B cell (primary cell): Measurements from ENCODE around the gene BUB1. TPM values are rescaled to one million over a fixed set of nuclear protein-coding genes. Genes with fewer than 3 reads are reported as not detected.

Source experiments
- ATAC-seq: fragments of 200-7000 bp; cut with Tn5 transposase; one replicate; pipeline ENCODE4 v1.10.0; 2021; ENCODE audit warnings: low read depth, mild to moderate bottlenecking, moderate number of reproducible peaks, moderate library complexity
- CTCF ChIA-PET: fragments of 350-600 bp; sonication (Branson Sonifier 250); formaldehyde crosslinking; loops from one replicate; lab custom pipeline; 2021; ENCODE audit warnings: antibody characterized with exemption, inconsistent platforms; lab: Charles Lee
- POLR2A ChIA-PET: fragments of 350-600 bp; sonication (Branson Sonifier 250); formaldehyde crosslinking; loops from one replicate; lab custom pipeline; 2021; ENCODE audit warnings: antibody characterized with exemption; lab: Charles Lee
- DNase-seq: peaks from one replicate; pipeline ENCODE4 v3.0.0; 2013
- H2AFZ ChIP-seq: 2 replicates; pipeline ENCODE4 v1.6.1; 2012; ENCODE audit warnings: mild to moderate bottlenecking, low read depth, low read length; ENCODE audit not compliant: insufficient read depth, poor library complexity, severe bottlenecking
- H3K27ac ChIP-seq, 2 donors: 1 replicate in 1 of 2; 2 replicates in 1 of 2; pipeline ENCODE4 v1.5.1; 2012 to 2013; ENCODE audit warnings: low read length in 2 of 2, mild to moderate bottlenecking in 2 of 2, moderate library complexity in 1 of 2
- H3K27me3 ChIP-seq, 4 experiments: fragments of 200-600 bp in 1 of 4; sonication (generic) in 1 of 4; replicated peaks in 1 of 4; 1 replicate in 2 of 4; 2 replicates in 2 of 4; pipeline versions ENCODE4 v1.6.1 to v1.7.0; 2013 to 2016; ENCODE audit warnings: low read length in 3 of 4, mild to moderate bottlenecking in 2 of 4, mixed read lengths in 1 of 4, moderate library complexity in 1 of 4; ENCODE audit not compliant: insufficient read depth in 4 of 4, control insufficient read depth in 3 of 4; ENCODE audit errors: control extremely low read depth in 1 of 4
- H3K36me3 ChIP-seq, 2 experiments: replicated peaks in 1 of 2; 1 replicate in 1 of 2; 2 replicates in 1 of 2; pipeline versions ENCODE4 v1.6.1 to v1.7.1; 2013; ENCODE audit warnings: low read length in 1 of 2; ENCODE audit not compliant: insufficient read depth in 2 of 2, control insufficient read depth in 1 of 2; ENCODE audit errors: control extremely low read depth in 1 of 2, extremely low read depth in 1 of 2
- H3K4me1 ChIP-seq, 2 donors: fragments of 200-600 bp in 1 of 2; sonication (generic) in 1 of 2; 1 replicate in 1 of 2; 2 replicates in 1 of 2; pipeline versions ENCODE4 v1.5.1 to v1.6.1; 2013 to 2017; ENCODE audit warnings: low read length in 2 of 2; ENCODE audit not compliant: control insufficient read depth in 2 of 2, insufficient read depth in 2 of 2
- H3K4me2 ChIP-seq: replicated peaks from 2 replicates; pipeline ENCODE3; 2012; ENCODE audit warnings: mild to moderate bottlenecking, low read depth, low read length; ENCODE audit not compliant: poor library complexity, severe bottlenecking
- H3K4me3 ChIP-seq, 5 experiments: fragments of 200-600 bp in 1 of 5; sonication (generic) in 1 of 5; 1 replicate in 3 of 5; 2 replicates in 2 of 5; pipeline versions ENCODE4 v1.5.1 to v1.7.0; 2011 to 2016; ENCODE audit warnings: low read length in 4 of 5, mild to moderate bottlenecking in 4 of 5, low read depth in 2 of 5, control low read depth in 1 of 5, moderate library complexity in 1 of 5; ENCODE audit not compliant: insufficient read depth in 1 of 5; ENCODE audit errors: control extremely low read depth in 1 of 5, extremely low read depth in 1 of 5
- H3K79me2 ChIP-seq: fragments of 200-600 bp; sonication (generic); one replicate; pipeline ENCODE4 v1.6.0; 2016; ENCODE audit warnings: low read length; ENCODE audit not compliant: control insufficient read depth, insufficient read depth
- H3K9ac ChIP-seq: fragments of 200-600 bp; sonication (generic); 2 replicates; pipeline ENCODE4 v1.6.1; 2017; ENCODE audit warnings: mild to moderate bottlenecking, low read length, moderate library complexity
- H3K9me3 ChIP-seq, 3 donors: one replicate each; pipeline versions ENCODE4 v1.6.1 to v1.7.1; 2013; ENCODE audit warnings: low read length in 2 of 3; ENCODE audit not compliant: control insufficient read depth in 2 of 3, insufficient read depth in 1 of 3; ENCODE audit errors: control extremely low read depth in 1 of 3
- H4K20me1 ChIP-seq: 2 replicates; pipeline ENCODE4 v1.6.0; 2012; ENCODE audit warnings: mild to moderate bottlenecking, low read length; ENCODE audit not compliant: insufficient read depth, control insufficient read depth, poor library complexity, severe bottlenecking
- H3K27ac Mint-ChIP-seq: one replicate; pipeline ENCODE4 v1.8.0; 2021; ENCODE audit warnings: mixed read lengths
- H3K27me3 Mint-ChIP-seq: one replicate; pipeline ENCODE4 v1.8.0; 2021; ENCODE audit warnings: mixed read lengths
- H3K4me1 Mint-ChIP-seq: one replicate; pipeline ENCODE4 v1.8.0; 2021; ENCODE audit warnings: mixed read lengths
- H3K4me3 Mint-ChIP-seq: one replicate; pipeline ENCODE4 v1.8.0; 2021; ENCODE audit warnings: mixed read lengths
- H3K9me3 Mint-ChIP-seq: one replicate; pipeline ENCODE4 v1.8.0; 2022; ENCODE audit warnings: mixed read lengths; ENCODE audit not compliant: insufficient read depth
- CTCF ChIP-seq: fragments of 200-600 bp; IDR thresholded peaks from one replicate; pipeline ENCODE4 v1.8.0; 2022; ENCODE audit warnings: antibody characterized with exemption, mild to moderate bottlenecking
- EZH2 ChIP-seq: IDR thresholded peaks from 2 replicates; pipeline ENCODE4 v1.6.1; 2012; ENCODE audit warnings: borderline replicate concordance, low read depth, mild to moderate bottlenecking, moderate library complexity, low read length; ENCODE audit not compliant: insufficient read depth, poor library complexity, severe bottlenecking
- WGBS: methylation state at CpG from one replicate; pipeline ENCODE4 v1.1.5; 2013; ENCODE audit warnings: missing lambda C conversion rate; ENCODE audit not compliant: insufficient coverage; 5-methylcytosine and 5-hydroxymethylcytosine counted together
- intact Hi-C: fragments of 100-400 bp; cut with micrococcal nuclease; formaldehyde crosslinking; loops from one replicate; pipeline ENCODE4 v1.10.0; 2022
- polyA plus RNA-seq: library from polyadenylated mRNA; depleted of rRNA; stranded (reverse); fragments of >200 nt; gene quantifications from 2 replicates; pipeline ENCODE4 v1.2.3, GENCODE V29; 2012
- total RNA-seq, 2 donors: library from RNA; stranded (reverse); fragments of 120-200 nt in 1 of 2; gene quantifications; 1 replicate in 1 of 2; 2 replicates in 1 of 2; pipeline versions ENCODE4 v1.2.3 to v1.2.4, GENCODE V29; 2013 to 2022

BUB1 gene
- total and polyA plus RNA-seq, 2 donors (not counting 1 experiment from before 2014, with no cell fraction given): 0.85 to 2.0 TPM

- DNase-seq: no peak
- no peak overlapping the region for H2AFZ ChIP-seq
- TF ChIP-seq EZH2 (no peak), CTCF (no peak)
- no peak overlapping the region for H3K27ac ChIP-seq
- Mint-ChIP-seq H3K9me3 (no peaks in the 10 kb centered on the region), H3K27me3 (no peaks in the 10 kb centered on the region), H3K4me1 (no peaks in the 10 kb centered on the region), H3K4me3 (no peak overlapping the region), H3K27ac (no peak overlapping the region)
- H3K36me3 ChIP-seq: peaks cover 10 to 16% of the 10 kb centered on the region in 2 experiments
- no peaks in the 10 kb centered on the region for H3K27me3 ChIP-seq
- H3K9ac ChIP-seq: no peak overlapping the region
- no peaks in the 10 kb centered on the region for H3K4me1 ChIP-seq
- CTCF ChIA-PET: no interaction called here
- H3K9me3 ChIP-seq: no peaks in the 10 kb centered on the region
- H3K4me2 ChIP-seq: no peak overlapping the region
- no peaks in the 10 kb centered on the region for H3K79me2 ChIP-seq
- POLR2A ChIA-PET: no interaction called here
- ATAC-seq: no peak
- no peak overlapping the region for H3K4me3 ChIP-seq
- no CpG with 5 or more reads among the region's 2 CpGs for WGBS
- H4K20me1 ChIP-seq: no peaks in the 10 kb centered on the region
- intact Hi-C loops: no loop called here
Measured at GRCh38 chr2:110662560-110662959, 15.3 kb downstream of the BUB1 start.

DNA sequence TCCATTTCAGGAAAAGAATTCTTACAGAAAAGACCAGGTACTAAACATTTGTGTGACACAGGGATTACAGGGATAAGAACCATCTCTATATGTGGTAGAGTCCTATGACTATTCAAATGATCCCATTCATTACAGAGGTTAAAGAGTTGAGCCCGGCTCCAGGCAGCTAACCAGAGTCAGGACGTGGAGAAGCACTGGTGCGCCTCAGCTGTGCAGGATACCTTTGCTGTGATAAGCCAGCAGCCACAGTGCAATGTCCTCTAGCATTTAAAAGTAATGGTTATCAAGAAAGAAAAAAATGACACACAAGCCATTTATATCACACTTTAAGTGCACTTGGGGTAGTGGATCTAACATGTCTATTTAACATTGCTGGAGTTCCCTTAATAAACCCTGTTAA, 17.3 kb downstream of the BUB1 start:
- no peak overlapping the region for H3K4me3 Mint-ChIP-seq
- no peaks in the 10 kb centered on the region for H4K20me1 ChIP-seq
- no peak overlapping the region for H3K9ac ChIP-seq
- ChIA-PET CTCF (no interaction called here), POLR2A (no interaction called here)
- H3K4me1 Mint-ChIP-seq: no peaks in the 10 kb centered on the region
- H3K79me2 ChIP-seq: no peaks in the 10 kb centered on the region
- no peaks in the 10 kb centered on the region for H3K9me3 ChIP-seq
- no peaks in the 10 kb centered on the region for H3K27me3 ChIP-seq
- no peak overlapping the region for H3K27ac Mint-ChIP-seq
- TF ChIP-seq EZH2: no peak
- no peak for TF ChIP-seq CTCF
- no peak overlapping the region for H3K4me2 ChIP-seq
- peaks cover 11 to 14% of the 10 kb centered on the region in 2 experiments for H3K36me3 ChIP-seq
- no peak overlapping the region for H2AFZ ChIP-seq
- no CpG with 5 or more reads among the region's 3 CpGs for WGBS
- no peak for ATAC-seq
- no peak for DNase-seq
- H3K27ac ChIP-seq: no peak overlapping the region
- no peaks in the 10 kb centered on the region for H3K4me1 ChIP-seq
- intact Hi-C loops: no loop called here
- no peaks in the 10 kb centered on the region for H3K9me3 Mint-ChIP-seq
- H3K27me3 Mint-ChIP-seq: no peaks in the 10 kb centered on the region
- no peak overlapping the region for H3K4me3 ChIP-seq
